HepG2 (cell line): ENCODE results near the gene PDCD2. TPM values are rescaled to one million over a fixed set of nuclear protein-coding genes. Genes with fewer than 3 reads are reported as not detected.
A peak's percentile ranks its signal among the peaks of the same experiment; 100 is the strongest.

ENCODE experiments used
- ARID2 ChIP-seq: sonication (generic); formaldehyde crosslinking; IDR thresholded peaks from 2 replicates; pipeline ENCODE4 v1.8.1; 2022; ENCODE audit warnings: mild to moderate bottlenecking, missing genetic modification reagents, borderline replicate concordance
- ATAD3A ChIP-seq: sonication (generic); formaldehyde crosslinking; IDR thresholded peaks from 2 replicates; pipeline ENCODE4 v1.4.0; 2020; ENCODE audit warnings: missing genetic modification reagents
- BATF2 ChIP-seq: sonication (generic); formaldehyde crosslinking; IDR thresholded peaks from 2 replicates; pipeline ENCODE4 v1.8.0; 2022; ENCODE audit warnings: mild to moderate bottlenecking, missing genetic modification reagents, moderate library complexity
- ESRRA ChIP-seq: sonication (generic); formaldehyde crosslinking; IDR thresholded peaks from 2 replicates; pipeline ENCODE4 v1.5.1; 2020; ENCODE audit warnings: mild to moderate bottlenecking, low read depth, missing genetic modification reagents
- GPBP1L1 ChIP-seq: sonication (generic); formaldehyde crosslinking; IDR thresholded peaks from 2 replicates; pipeline ENCODE4 v1.5.0; 2020; ENCODE audit warnings: mild to moderate bottlenecking, missing genetic modification reagents
- HMGXB4 ChIP-seq, 2 experiments: sonication (generic) in 1 of 2; formaldehyde crosslinking in 1 of 2; IDR thresholded peaks; 2 replicates each; pipeline versions ENCODE4 v1.4.0 to v1.6.1; 2018 to 2020; ENCODE audit warnings: missing genetic modification reagents in 2 of 2, borderline replicate concordance in 1 of 2, low read depth in 1 of 2, mild to moderate bottlenecking in 1 of 2, missing biosample characterization in 1 of 2
- MLXIP ChIP-seq: sonication (generic); formaldehyde crosslinking; IDR thresholded peaks from 2 replicates; pipeline ENCODE4 v1.9.0; 2021; ENCODE audit warnings: missing genetic modification reagents, borderline replicate concordance
- MYPOP ChIP-seq: sonication (generic); formaldehyde crosslinking; IDR thresholded peaks from 2 replicates; pipeline ENCODE4 v1.8.1; 2023; ENCODE audit warnings: mild to moderate bottlenecking, moderate library complexity, missing genetic modification reagents
- PCBP1 ChIP-seq: fragments of 200-400 bp; formaldehyde crosslinking; IDR thresholded peaks from 2 replicates; pipeline ENCODE4 v1.6.1; 2017; ENCODE audit warnings: mild to moderate bottlenecking, low read depth, low read length, borderline replicate concordance
- ZNF280D ChIP-seq: sonication (generic); formaldehyde crosslinking; IDR thresholded peaks from 2 replicates; pipeline ENCODE4 v1.5.1; 2020; ENCODE audit warnings: mild to moderate bottlenecking, missing genetic modification reagents
- ZNF556 ChIP-seq: sonication (generic); formaldehyde crosslinking; IDR thresholded peaks from 2 replicates; pipeline ENCODE4 v1.4.0; 2020; ENCODE audit warnings: mild to moderate bottlenecking, missing genetic modification reagents, borderline replicate concordance
- ZNF784 ChIP-seq: sonication (generic); formaldehyde crosslinking; IDR thresholded peaks from 2 replicates; pipeline ENCODE4 v1.5.1; 2020; ENCODE audit warnings: missing genetic modification reagents, mild to moderate bottlenecking, borderline replicate concordance
- ZNF792 ChIP-seq: IDR thresholded peaks from 2 replicates; pipeline ENCODE4 v1.6.1; 2016
- ZNF891 ChIP-seq: sonication (generic); formaldehyde crosslinking; IDR thresholded peaks from 2 replicates; pipeline ENCODE4 v1.5.0; 2020; ENCODE audit warnings: mild to moderate bottlenecking, missing genetic modification reagents
- ZSCAN31 ChIP-seq: sonication (generic); formaldehyde crosslinking; IDR thresholded peaks from 2 replicates; pipeline ENCODE4 v1.5.0; 2020; ENCODE audit warnings: low read depth, mild to moderate bottlenecking, missing genetic modification reagents
- polyA plus RNA-seq, 8 experiments: library from polyadenylated mRNA; depleted of rRNA in 3 of 8; stranded (reverse) in 7 of 8; unstranded in 1 of 8; fragments of >200 nt; fragmentation: Illumina TruSeq in 4 of 8; extraction: Trizol in 4 of 8; gene quantifications; 2 replicates each; pipeline versions ENCODE4 v1.2.1 to v1.2.3, GENCODE V29; 2011 to 2016; ENCODE audit warnings: low read depth in 4 of 8, missing spikeins in 1 of 8, mixed read lengths in 1 of 8; ENCODE audit not compliant: insufficient read depth in 1 of 8
- total RNA-seq, 5 experiments: library from RNA; depleted of rRNA; stranded (reverse); fragments of >200 nt; fragmentation: Illumina TruSeq; extraction: Trizol; gene quantifications; 2 replicates each; pipeline ENCODE4 v1.2.3, GENCODE V29; 2016; ENCODE audit warnings: low read depth in 1 of 5

PDCD2 gene
- total and polyA plus RNA-seq, 2 of the 13 experiments (the other 11 are each of a cell fraction or from before 2014, with no cell fraction given) = 83.6 to 133 TPM

GRCh38 chr6:170552765-170553533 is 31.5 kb downstream of the PDCD2 start, which contains the start of gene PSMB1 (continued):
- TF ChIP-seq MLXIP (no peak), PCBP1 (peak; percentile 84; the same call in 1 of the 2 replicates), ZSCAN31 (CRISPR knock-in tag) (no peak), MYPOP (CRISPR knock-in tag) (0 out of 2 replicates have a peak, but pooled peaks have one; percentile 91), ZNF784 (peak; percentile 93; the same call in 1 of the 2 replicates), BATF2 (CRISPR knock-in tag) (peak; percentile 56), ZNF792 (CRISPR knock-in tag) (peak; percentile 90), ARID2 (peak; percentile 64; the same call in 1 of the 2 replicates), GPBP1L1 (CRISPR knock-in tag) (no peak), ZNF280D (CRISPR knock-in tag) (peak; percentile 96), HMGXB4 (CRISPR knock-in tag; IDR thresholded peaks at IDR 0.05; ENCODE audit: borderline replicate concordance in 1 of 2, low read depth in 1 of 2) (peak; percentile 69 to 81; a peak in 3 of 4 replicates), ESRRA (CRISPR knock-in tag) (peak; percentile 70), ZNF891 (CRISPR knock-in tag) (peak; percentile 98), ATAD3A (no peak), ZNF556 (CRISPR knock-in tag) (peak; percentile 49; the same call in 1 of the 2 replicates)
